Measurements from ENCODE around the gene NDST1.
"Not testable (repeated sequence)": the region's sequence is repeated elsewhere in the genome, so short reads cannot be mapped to it uniquely, and the experiment has no call there.

NDST1 gene

GRCh38 chr5:150468206-150468605, 39.7 kb upstream of the NDST1 start:
- H3K9me2 ChIP-seq (replicated peaks; ENCODE audit: control insufficient read depth, low read length) = no peaks in the 10 kb centered on the region
- H3K79me2 ChIP-seq (ENCODE audit: control insufficient read depth, low read length) = no peaks in the 10 kb centered on the region
- H3K4me2 ChIP-seq (ENCODE audit: low read length) = no peak overlapping the region
- no peaks in the 10 kb centered on the region for H3K9me3 ChIP-seq (ENCODE audit: control insufficient read depth, insufficient read depth, low read length)
- no peaks in the 10 kb centered on the region for H3F3A ChIP-seq (ENCODE audit: control insufficient read depth, insufficient read depth)
- no peaks in the 10 kb centered on the region for H4K20me1 ChIP-seq (ENCODE audit: control insufficient read depth, insufficient read depth, low read depth, low read length)
- H3K4me1 ChIP-seq (ENCODE audit: control insufficient read depth, low read length) = peaks cover 18% of the 10 kb centered on the region
- H3K4me3 ChIP-seq (ENCODE audit: low read length) = no peak overlapping the region
- no peak overlapping the region for H3K27ac ChIP-seq (ENCODE audit: low read depth, low read length)
- no peaks in the 10 kb centered on the region for H3K36me3 ChIP-seq (ENCODE audit: control insufficient read depth, low read length)
- TF ChIP-seq EZH2phosphoT487 (IDR thresholded peaks at IDR 0.05; ENCODE audit: borderline replicate concordance, low read length) (no peak), CTCF (IDR thresholded peaks at IDR 0.05; ENCODE audit: low read depth, low read length, poor library complexity, severe bottlenecking) (no peak)
- H3K27me3 ChIP-seq (ENCODE audit: control insufficient read depth, low read length) = no peaks in the 10 kb centered on the region

- H3F3A ChIP-seq (ENCODE audit: control insufficient read depth, insufficient read depth) = no peaks in the 10 kb centered on the region
Measured at GRCh38 chr5:150469718-150470469, 38.0 kb upstream of the NDST1 start.

GRCh38 chr5:150473673-150474358, 34.1 kb upstream of the NDST1 start:
- peaks cover 34% of the 10 kb centered on the region for H3K4me1 ChIP-seq (ENCODE audit: control insufficient read depth, low read length)
- H3K79me2 ChIP-seq (ENCODE audit: control insufficient read depth, low read length) = no peaks in the 10 kb centered on the region
- H3K4me3 ChIP-seq (ENCODE audit: low read length) = no peak overlapping the region
- H3K36me3 ChIP-seq (ENCODE audit: control insufficient read depth, low read length) = no peaks in the 10 kb centered on the region
- H4K20me1 ChIP-seq (ENCODE audit: control insufficient read depth, insufficient read depth, low read depth, low read length) = no peaks in the 10 kb centered on the region
- no peak overlapping the region for H3K27ac ChIP-seq (ENCODE audit: low read depth, low read length)
- H3K9me2 ChIP-seq (replicated peaks; ENCODE audit: control insufficient read depth, low read length) = no peaks in the 10 kb centered on the region
- H3K4me2 ChIP-seq (ENCODE audit: low read length) = no peak overlapping the region
- no peaks in the 10 kb centered on the region for H3K9me3 ChIP-seq (ENCODE audit: control insufficient read depth, insufficient read depth, low read length)
- 0 out of 2 replicates have a peak, but pooled peaks cover 3% of the 10 kb centered on the region for H3F3A ChIP-seq (ENCODE audit: control insufficient read depth, insufficient read depth)
- TF ChIP-seq CTCF (IDR thresholded peaks at IDR 0.05; ENCODE audit: low read depth, low read length, poor library complexity, severe bottlenecking) = no peak
- TF ChIP-seq EZH2phosphoT487 (IDR thresholded peaks at IDR 0.05; ENCODE audit: borderline replicate concordance, low read length) = no peak
- H3K27me3 ChIP-seq (ENCODE audit: control insufficient read depth, low read length) = no peaks in the 10 kb centered on the region

More at GRCh38 chr5:150469718-150470469, 38.0 kb upstream of the NDST1 start:
- Histone ChIP-seq H3K27ac (ENCODE audit: low read depth, low read length) (no peak overlapping the region), H3K9me3 (ENCODE audit: control insufficient read depth, insufficient read depth, low read length) (no peaks in the 10 kb centered on the region), H3K4me3 (ENCODE audit: low read length) (no peak overlapping the region), H3K36me3 (ENCODE audit: control insufficient read depth, low read length) (no peaks in the 10 kb centered on the region), H3K27me3 (ENCODE audit: control insufficient read depth, low read length) (no peaks in the 10 kb centered on the region), H3K4me1 (ENCODE audit: control insufficient read depth, low read length) (peaks cover 2% of the 10 kb centered on the region), H3K4me2 (ENCODE audit: low read length) (no peak overlapping the region), H3K9me2 (replicated peaks; ENCODE audit: control insufficient read depth, low read length) (no peaks in the 10 kb centered on the region), H4K20me1 (ENCODE audit: control insufficient read depth, insufficient read depth, low read depth, low read length) (no peaks in the 10 kb centered on the region), H3K79me2 (ENCODE audit: control insufficient read depth, low read length) (no peaks in the 10 kb centered on the region)
- TF ChIP-seq CTCF (IDR thresholded peaks at IDR 0.05; ENCODE audit: low read depth, low read length, poor library complexity, severe bottlenecking) (no peak), EZH2phosphoT487 (IDR thresholded peaks at IDR 0.05; ENCODE audit: borderline replicate concordance, low read length) (no peak)

GRCh38 chr5:150476568-150476967, 31.4 kb upstream of the NDST1 start:
- H3K79me2 ChIP-seq (ENCODE audit: control insufficient read depth, low read length); H3F3A ChIP-seq (ENCODE audit: control insufficient read depth, insufficient read depth); H3K9me2 ChIP-seq (replicated peaks; ENCODE audit: control insufficient read depth, low read length); H3K27me3 ChIP-seq (ENCODE audit: control insufficient read depth, low read length); H3K9me3 ChIP-seq (ENCODE audit: control insufficient read depth, insufficient read depth, low read length); H4K20me1 ChIP-seq (ENCODE audit: control insufficient read depth, insufficient read depth, low read depth, low read length); H3K36me3 ChIP-seq (ENCODE audit: control insufficient read depth, low read length): not testable (repeated sequence)
- Histone ChIP-seq H3K4me1 (ENCODE audit: control insufficient read depth, low read length) (peaks cover 38% of the 10 kb centered on the region), H3K4me2 (ENCODE audit: low read length) (peak overlapping the region; percentile 67), H3K27ac (ENCODE audit: low read depth, low read length) (peak overlapping the region; percentile 47; the same call in 1 of the 2 replicates), H3K4me3 (ENCODE audit: low read length) (peak overlapping the region; percentile 40)
